Liver (tissue), 9 donors: ENCODE measurements around the gene DUS1L. TPM values are rescaled to one million over a fixed set of nuclear protein-coding genes. Genes with fewer than 3 reads are reported as not detected.

Experiments
- DNase-seq: peaks from one replicate; pipeline ENCODE4 v3.0.0-alpha.2; 2017; ENCODE audit warnings: low spot score
- H3K27ac ChIP-seq, 2 donors: one replicate each; pipeline ENCODE4 v1.7.0; 2013; ENCODE audit warnings: inconsistent platforms in 2 of 2, low read length in 2 of 2, control low read depth in 1 of 2, low read depth in 1 of 2, mild to moderate bottlenecking in 1 of 2
- H3K27me3 ChIP-seq, 4 donors: one replicate each; pipeline versions ENCODE4 v1.6.1 to v1.7.0; 2013; ENCODE audit warnings: low read length in 3 of 4, inconsistent platforms in 1 of 4, mild to moderate bottlenecking in 1 of 4, moderate library complexity in 1 of 4; ENCODE audit not compliant: control insufficient read depth in 4 of 4, insufficient read depth in 4 of 4
- H3K36me3 ChIP-seq, 4 donors: one replicate each; pipeline versions ENCODE4 v1.6.1 to v1.7.0; 2013; ENCODE audit warnings: low read length in 3 of 4, mild to moderate bottlenecking in 3 of 4, low read depth in 1 of 4, moderate library complexity in 1 of 4; ENCODE audit not compliant: control insufficient read depth in 4 of 4, insufficient read depth in 3 of 4
- H3K4me1 ChIP-seq, 4 donors: one replicate each; pipeline versions ENCODE4 v1.6.1 to v1.7.0; 2013; ENCODE audit warnings: low read length in 3 of 4, mild to moderate bottlenecking in 3 of 4, moderate library complexity in 1 of 4; ENCODE audit not compliant: control insufficient read depth in 4 of 4, insufficient read depth in 4 of 4
- H3K4me3 ChIP-seq, 3 donors: one replicate each; pipeline versions ENCODE4 v1.6.1 to v1.7.0; 2013; ENCODE audit warnings: low read length in 3 of 3, control low read depth in 1 of 3, low read depth in 1 of 3, mild to moderate bottlenecking in 1 of 3
- H3K9ac ChIP-seq, 2 donors: one replicate each; pipeline ENCODE4 v1.7.0; 2013; ENCODE audit warnings: low read length in 2 of 2, mild to moderate bottlenecking in 2 of 2, moderate library complexity in 2 of 2, control low read depth in 1 of 2, low read depth in 1 of 2
- H3K9me3 ChIP-seq, 4 donors: one replicate each; pipeline versions ENCODE4 v1.6.1 to v1.7.0; 2013; ENCODE audit warnings: low read length in 3 of 4; ENCODE audit not compliant: control insufficient read depth in 4 of 4
- ATF3 ChIP-seq: IDR thresholded peaks from 2 replicates; pipeline ENCODE4 v1.6.1; 2016; ENCODE audit warnings: antibody characterized with exemption
- CTCF ChIP-seq: fragments of 150-350 bp; IDR thresholded peaks from 2 replicates; pipeline ENCODE4 v1.5.1; 2017; ENCODE audit warnings: improper control_type of control experiment, low read depth, low read length; ENCODE audit not compliant: missing input control
- EGR1 ChIP-seq, 2 donors: IDR thresholded peaks; 2 replicates each; pipeline ENCODE4 v1.6.1; 2016 to 2018; ENCODE audit warnings: antibody characterized with exemption in 2 of 2, low read depth in 2 of 2
- FOXA1 ChIP-seq: IDR thresholded peaks from 2 replicates; pipeline ENCODE4 v1.6.1; 2016; ENCODE audit warnings: antibody characterized with exemption
- FOXA2 ChIP-seq: IDR thresholded peaks from 2 replicates; pipeline ENCODE4 v1.6.1; 2016; ENCODE audit warnings: antibody characterized with exemption
- GABPA ChIP-seq, 2 donors: IDR thresholded peaks in 1 of 2; conservative IDR thresholded peaks in 1 of 2; 2 replicates each; pipeline ENCODE4 v1.6.1; 2016; ENCODE audit warnings: antibody characterized with exemption in 2 of 2, mild to moderate bottlenecking in 1 of 2, moderate library complexity in 1 of 2
- HNF4A ChIP-seq, 2 donors: conservative IDR thresholded peaks; 2 replicates each; pipeline ENCODE4 v1.6.1; 2016; ENCODE audit warnings: antibody characterized with exemption in 2 of 2, mild to moderate bottlenecking in 2 of 2
- HNF4G ChIP-seq: IDR thresholded peaks from 2 replicates; pipeline ENCODE4 v1.6.1; 2016; ENCODE audit warnings: antibody characterized with exemption
- JUND ChIP-seq, 2 donors: IDR thresholded peaks; 2 replicates each; pipeline ENCODE4 v1.6.1; 2016; ENCODE audit warnings: antibody characterized with exemption in 2 of 2
- MAX ChIP-seq: IDR thresholded peaks from 2 replicates; pipeline ENCODE4 v1.6.1; 2016; ENCODE audit warnings: antibody characterized with exemption
- NR2F2 ChIP-seq: IDR thresholded peaks from 2 replicates; pipeline ENCODE4 v1.6.1; 2016; ENCODE audit warnings: antibody characterized with exemption
- RAD21 ChIP-seq, 2 donors: IDR thresholded peaks; 2 replicates each; pipeline ENCODE4 v1.6.1; 2016; ENCODE audit warnings: antibody characterized with exemption in 2 of 2, mild to moderate bottlenecking in 2 of 2
- REST ChIP-seq: IDR thresholded peaks from 2 replicates; pipeline ENCODE4 v1.6.1; 2016; ENCODE audit warnings: antibody characterized with exemption, mild to moderate bottlenecking
- RXRA ChIP-seq, 2 donors: IDR thresholded peaks; 2 replicates each; pipeline ENCODE4 v1.6.1; 2017 to 2018; ENCODE audit warnings: antibody characterized with exemption in 2 of 2, mild to moderate bottlenecking in 1 of 2
- SP1 ChIP-seq: IDR thresholded peaks from 2 replicates; pipeline ENCODE4 v1.6.1; 2018; ENCODE audit warnings: antibody characterized with exemption, mild to moderate bottlenecking
- TAF1 ChIP-seq: conservative IDR thresholded peaks from 2 replicates; pipeline ENCODE4 v1.6.1; 2016; ENCODE audit warnings: antibody characterized with exemption, mild to moderate bottlenecking
- YY1 ChIP-seq: IDR thresholded peaks from 2 replicates; pipeline ENCODE4 v1.6.1; 2016; ENCODE audit warnings: antibody characterized with exemption, mild to moderate bottlenecking
- ZBTB33 ChIP-seq: IDR thresholded peaks from 2 replicates; pipeline ENCODE4 v1.6.1; 2016; ENCODE audit warnings: antibody characterized with exemption
- WGBS: extraction: QIAGEN DNeasy Blood & Tissue Kit; methylation state at CpG from one replicate; pipeline ENCODE4 v1.1.7; 2013; 5-methylcytosine and 5-hydroxymethylcytosine counted together
- polyA plus RNA-seq, 2 donors: library from polyadenylated mRNA; stranded (reverse) in 1 of 2; unstranded in 1 of 2; fragments of 200-250 nt in 1 of 2; fragments of >200 nt in 1 of 2; fragmentation: Nextera tagmentation in 1 of 2; extraction: Ambion mirVana in 1 of 2; gene quantifications; one replicate each; pipeline versions ENCODE4 v1.2.1 to v1.2.3, GENCODE V29; 2013 to 2015
- total RNA-seq, 2 donors: library from RNA; depleted of rRNA; stranded (reverse); fragments of >200 nt; gene quantifications; one replicate each; pipeline ENCODE4 v1.2.3, GENCODE V29; 2014
- donor health status: healthy.
- donor health status: healthy.
- donor health status: healthy.
- donor health status: healthy.
- donor health status: healthy.

The DUS1L gene
- total and polyA plus RNA-seq, 4 donors: 40.6 to 74.7 (median 53.3) TPM

GRCh38 chr17:82098939-82099763, 33.5 kb upstream of the DUS1L start:
- TF ChIP-seq GABPA (IDR thresholded peaks at IDR 0.05 in 1 of 2, conservative IDR thresholded peaks at IDR 0.05 in 1 of 2) (no peak), MAX (no peak), RXRA (IDR thresholded peaks at IDR 0.05) (peak; percentile 14 to 45), NR2F2 (no peak), EGR1 (IDR thresholded peaks at IDR 0.05; ENCODE audit: low read depth in 2 of 2) (no peak), ATF3 (no peak), RAD21 (IDR thresholded peaks at IDR 0.05) (no peak), HNF4G (no peak), HNF4A (conservative IDR thresholded peaks at IDR 0.05) (no peak)
- 10% methylated on average over 80 of the region's 80 CpGs for WGBS
- Histone ChIP-seq H3K27ac (peak overlapping the region; percentile 96 to 98), H3K9me3 (no peaks in the 10 kb centered on the region), H3K27me3 (no peaks in the 10 kb centered on the region), H3K9ac (peak overlapping the region in 1 of 2 donors; percentile 49), H3K36me3 (peaks cover 0 to 2% (median under 1%) of the 10 kb centered on the region in 4 donors), H3K4me1 (peaks cover 33 to 83% (median 55%) of the 10 kb centered on the region in 4 donors), H3K4me3 (peak overlapping the region; percentile 18 to 62 (median 21))
- no peak for DNase-seq

- Histone ChIP-seq H3K27ac (peak within 1 kb of the TSS; percentile 96 to 98), H3K9ac (peak within 1 kb of the TSS; percentile 76 to 80), H3K4me3 (peak within 1 kb of the TSS; percentile 53 to 92 (median 69)), H3K27me3 (no peaks in the 10 kb centered on the region), H3K9me3 (no peaks in the 10 kb centered on the region), H3K4me1 (peaks cover 30 to 79% (median 54%) of the 10 kb centered on the region in 4 donors), H3K36me3 (peaks cover 2 to 4% (median 3%) of the 10 kb centered on the region in 4 donors)
- under 1% methylated on average over 124 of the region's 124 CpGs for WGBS
- peak; percentile 96 for DNase-seq
- no peak for TF ChIP-seq HNF4G
- TF ChIP-seq ATF3: no peak
- no peak for TF ChIP-seq NR2F2
- peak; percentile 4 for TF ChIP-seq SP1
- TF ChIP-seq ZBTB33: no peak
- no peak for TF ChIP-seq TAF1
- TF ChIP-seq YY1: peak; percentile 95
- no peak for TF ChIP-seq GABPA (IDR thresholded peaks at IDR 0.05 in 1 of 2, conservative IDR thresholded peaks at IDR 0.05 in 1 of 2)
- TF ChIP-seq FOXA1: no peak
- TF ChIP-seq HNF4A (conservative IDR thresholded peaks at IDR 0.05): no peak
- no peak for TF ChIP-seq FOXA2
- no peak for TF ChIP-seq EGR1 (IDR thresholded peaks at IDR 0.05; ENCODE audit: low read depth in 2 of 2)
- peak; percentile 31 for TF ChIP-seq CTCF
- peak in 1 of 2 donors; percentile 8 for TF ChIP-seq RXRA (IDR thresholded peaks at IDR 0.05)
- no peak for TF ChIP-seq JUND (IDR thresholded peaks at IDR 0.05)
- peak in 1 of 2 donors; percentile 37 for TF ChIP-seq RAD21 (IDR thresholded peaks at IDR 0.05)
- TF ChIP-seq REST: peak; percentile 21
- TF ChIP-seq MAX: no peak
These were observed 32.8 kb upstream of the DUS1L start, which contains the start of gene FASN for GRCh38 chr17:82098169-82098938. Gene FASN (minus strand): TSS chr17:82098236. CDS start chr17:82096445, 1,791 bp downstream.
